ENCODE data around the gene KRT80.

DNA sequence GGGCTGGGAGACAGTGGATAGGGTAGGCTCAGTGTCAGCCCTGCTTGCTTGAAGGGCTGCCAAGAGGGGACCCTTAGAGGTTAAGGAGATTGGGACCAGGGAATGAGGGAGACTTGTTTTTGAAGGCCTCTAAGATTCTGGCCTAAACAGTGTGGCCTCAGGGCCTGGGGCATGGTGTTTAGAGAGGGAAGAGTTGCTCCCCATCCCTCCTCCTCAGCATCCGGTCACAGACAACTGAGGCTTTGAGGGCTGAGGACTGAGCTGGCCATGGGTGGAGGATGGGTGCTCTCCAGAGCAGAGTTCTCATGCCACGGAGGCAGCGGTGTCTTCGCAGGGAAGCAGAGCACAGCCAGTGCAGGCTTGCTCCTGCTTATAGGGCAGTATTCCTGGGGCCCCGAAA, 49.4 kb downstream of the KRT80 start:
- no peak for TF ChIP-seq EZH2 (IDR thresholded peaks at IDR 0.05; ENCODE audit: borderline replicate concordance, low read length)
- TF ChIP-seq CTCF (conservative IDR thresholded peaks at IDR 0.05 in 1 of 2, IDR thresholded peaks at IDR 0.05 in 1 of 2; ENCODE audit: extremely low read depth in 1 of 2, insufficient read depth in 1 of 2, low read depth in 1 of 2, low read length in 2 of 2): no peak

Data from mammary epithelial cell (primary cell).